WTC11 (cell line): ENCODE results near the gene RAB3IL1. TPM values are rescaled to one million over a fixed set of nuclear protein-coding genes. Genes with fewer than 3 reads are reported as not detected.
A peak's percentile ranks its signal among the peaks of the same experiment; 100 is the strongest.

Source experiments
- ATAC-seq: fragments of 200-7000 bp; cut with Tn5 transposase; 2 replicates; pipeline ENCODE4 v1.10.0; 2021; ENCODE audit warnings: mild to moderate bottlenecking, moderate library complexity
- CTCF ChIA-PET: fragments of 300-600 bp; sonication (Branson Sonifier 250); formaldehyde crosslinking; loops from one replicate; lab custom pipeline; 2021; ENCODE audit warnings: antibody characterized with exemption; lab: Charles Lee
- POLR2A ChIA-PET: fragments of 350-600 bp; sonication (Branson Sonifier 250); formaldehyde crosslinking; loops from one replicate; lab custom pipeline; 2021; ENCODE audit warnings: antibody characterized with exemption; lab: Charles Lee
- DNase-seq: peaks from one replicate; pipeline ENCODE4 v3.0.0; 2021; ENCODE audit warnings: low spot score
- H3K27ac Mint-ChIP-seq: 2 replicates; pipeline ENCODE4 v1.8.0; 2021; ENCODE audit warnings: mixed read lengths
- H3K27me3 Mint-ChIP-seq: 2 replicates; pipeline ENCODE4 v1.8.0; 2021; ENCODE audit warnings: low read depth, mild to moderate bottlenecking, moderate library complexity, mixed read lengths
- H3K36me3 Mint-ChIP-seq: 2 replicates; pipeline ENCODE4 v1.8.0; 2021; ENCODE audit warnings: mixed read lengths
- H3K4me1 Mint-ChIP-seq: 2 replicates; pipeline ENCODE4 v1.8.0; 2022; ENCODE audit warnings: mixed read lengths
- H3K4me3 Mint-ChIP-seq: 2 replicates; pipeline ENCODE4 v1.8.0; 2021; ENCODE audit warnings: mild to moderate bottlenecking, moderate library complexity, mixed read lengths
- H3K9me3 Mint-ChIP-seq: 2 replicates; pipeline ENCODE4 v1.8.0; 2021; ENCODE audit warnings: mixed read lengths
- AR ChIP-seq: fragments of 250-450 bp; sonication (Bioruptor Pico); IDR thresholded peaks from 2 replicates; pipeline ENCODE4 v1.9.0; 2021; ENCODE audit warnings: mild to moderate bottlenecking
- ATF1 ChIP-seq: sonication (generic); formaldehyde crosslinking; IDR thresholded peaks from 2 replicates; pipeline ENCODE4 v1.8.1; 2023; ENCODE audit warnings: mild to moderate bottlenecking, moderate library complexity, missing genetic modification reagents
- ATF3 ChIP-seq: sonication (generic); formaldehyde crosslinking; conservative IDR thresholded peaks from 2 replicates; pipeline ENCODE4 v1.8.1; 2022; ENCODE audit warnings: mild to moderate bottlenecking, missing genetic modification reagents
- E2F1 ChIP-seq: sonication (generic); formaldehyde crosslinking; IDR thresholded peaks from 2 replicates; pipeline ENCODE4 v1.8.0; 2022; ENCODE audit warnings: mild to moderate bottlenecking, missing genetic modification reagents
- ERG ChIP-seq: fragments of 250-450 bp; sonication (Bioruptor Pico); IDR thresholded peaks from 2 replicates; pipeline ENCODE4 v1.8.0; 2021; ENCODE audit warnings: mild to moderate bottlenecking
- FOXJ3 ChIP-seq: sonication (generic); formaldehyde crosslinking; IDR thresholded peaks from 2 replicates; pipeline ENCODE4 v1.9.0; 2021; ENCODE audit warnings: missing genetic modification reagents, mild to moderate bottlenecking, borderline replicate concordance
- FOXK1 ChIP-seq: sonication (generic); formaldehyde crosslinking; IDR thresholded peaks from 2 replicates; pipeline ENCODE4 v1.8.0; 2022; ENCODE audit warnings: mild to moderate bottlenecking, moderate library complexity, missing genetic modification reagents
- GABPB1 ChIP-seq: sonication (generic); formaldehyde crosslinking; IDR thresholded peaks from 2 replicates; pipeline ENCODE4 v1.8.1; 2023; ENCODE audit warnings: mild to moderate bottlenecking, missing genetic modification reagents
- GRHL2 ChIP-seq: fragments of 250-450 bp; sonication (Bioruptor Pico); IDR thresholded peaks from 2 replicates; pipeline ENCODE4 v1.8.0; 2022; ENCODE audit warnings: mild to moderate bottlenecking, moderate library complexity; ENCODE audit not compliant: insufficient replicate concordance, severe bottlenecking
- GTF2I ChIP-seq: fragments of 250-450 bp; sonication (Bioruptor Pico); conservative IDR thresholded peaks from 2 replicates; pipeline ENCODE4 v1.4.0; 2021; ENCODE audit warnings: mild to moderate bottlenecking
- IRF2 ChIP-seq: sonication (generic); formaldehyde crosslinking; IDR thresholded peaks from 2 replicates; pipeline ENCODE4 v1.8.0; 2022; ENCODE audit warnings: low read depth, missing genetic modification reagents, borderline replicate concordance
- JAZF1 ChIP-seq: fragments of 250-450 bp; sonication (Bioruptor Pico); IDR thresholded peaks from 2 replicates; pipeline ENCODE4 v1.9.0; 2021; ENCODE audit warnings: moderate library complexity, mild to moderate bottlenecking, inconsistent platforms
- KAT7 ChIP-seq: sonication (generic); formaldehyde crosslinking; IDR thresholded peaks from 2 replicates; pipeline ENCODE4 v1.8.1; 2023; ENCODE audit warnings: missing genetic modification reagents, mild to moderate bottlenecking, borderline replicate concordance
- MYBL2 ChIP-seq: sonication (generic); formaldehyde crosslinking; IDR thresholded peaks from 2 replicates; pipeline ENCODE4 v1.8.1; 2023; ENCODE audit warnings: mild to moderate bottlenecking, moderate library complexity, missing genetic modification reagents
- NFYB ChIP-seq: sonication (generic); formaldehyde crosslinking; conservative IDR thresholded peaks from 2 replicates; pipeline ENCODE4 v1.8.0; 2022; ENCODE audit warnings: low read depth, missing genetic modification reagents
- NR2C2 ChIP-seq: sonication (generic); formaldehyde crosslinking; IDR thresholded peaks from 2 replicates; pipeline ENCODE4 v1.8.0; 2022; ENCODE audit warnings: mild to moderate bottlenecking, missing genetic modification reagents
- PRRX2 ChIP-seq: fragments of 250-450 bp; sonication (Bioruptor Pico); IDR thresholded peaks from 2 replicates; pipeline ENCODE4 v1.8.0; 2021; ENCODE audit warnings: mild to moderate bottlenecking
- SMAD3 ChIP-seq: sonication (generic); formaldehyde crosslinking; IDR thresholded peaks from 2 replicates; pipeline ENCODE4 v1.8.0; 2022; ENCODE audit warnings: missing genetic modification reagents, mild to moderate bottlenecking, borderline replicate concordance
- SMAD4 ChIP-seq: sonication (generic); formaldehyde crosslinking; IDR thresholded peaks from 2 replicates; pipeline ENCODE4 v1.8.0; 2022; ENCODE audit warnings: mild to moderate bottlenecking, missing genetic modification reagents
- SOX15 ChIP-seq: fragments of 250-450 bp; sonication (Bioruptor Pico); IDR thresholded peaks from 2 replicates; pipeline ENCODE4 v1.9.0; 2021; ENCODE audit warnings: mild to moderate bottlenecking
- TCF7 ChIP-seq: sonication (generic); formaldehyde crosslinking; IDR thresholded peaks from 2 replicates; pipeline ENCODE4 v1.8.0; 2022; ENCODE audit warnings: mild to moderate bottlenecking, low read depth, missing genetic modification reagents, moderate library complexity
- TEAD4 ChIP-seq: sonication (generic); formaldehyde crosslinking; IDR thresholded peaks from 2 replicates; pipeline ENCODE4 v1.8.0; 2022; ENCODE audit warnings: mild to moderate bottlenecking, missing genetic modification reagents
- USF1 ChIP-seq: sonication (generic); formaldehyde crosslinking; IDR thresholded peaks from 2 replicates; pipeline ENCODE4 v1.8.0; 2022; ENCODE audit warnings: mild to moderate bottlenecking, missing genetic modification reagents
- ZNF138 ChIP-seq: sonication (generic); formaldehyde crosslinking; conservative IDR thresholded peaks from 2 replicates; pipeline ENCODE4 v1.8.1; 2022; ENCODE audit warnings: mild to moderate bottlenecking, moderate library complexity, missing genetic modification reagents
- ZNF281 ChIP-seq: sonication (generic); formaldehyde crosslinking; IDR thresholded peaks from 2 replicates; pipeline ENCODE4 v1.8.0; 2023; ENCODE audit warnings: mild to moderate bottlenecking, missing genetic modification reagents
- ZNF396 ChIP-seq: fragments of 250-450 bp; sonication (Bioruptor Pico); IDR thresholded peaks from 2 replicates; pipeline ENCODE4 v1.8.0; 2021; ENCODE audit warnings: mild to moderate bottlenecking, moderate library complexity, borderline replicate concordance
- ZNF423 ChIP-seq: fragments of 250-450 bp; sonication (Bioruptor Pico); IDR thresholded peaks from 2 replicates; pipeline ENCODE4 v2.1.2; 2022; ENCODE audit warnings: mild to moderate bottlenecking, moderate library complexity
- total RNA-seq: library from RNA; stranded (reverse); gene quantifications from 3 replicates; pipeline ENCODE4 v1.2.3, GENCODE V29; 2021

The RAB3IL1 gene
- total RNA-seq, 1 experiment from 2014 or later: 7.2 TPM

GRCh38 chr11:61963282-61964057 is 46.1 kb upstream of the RAB3IL1 start:
- CTCF ChIA-PET: interaction anchor here (1.7 kb wide), 1 partner anchor 118 kb away, joined by 7 read pairs; no protein-coding TSS in a partner anchor
- H3K27ac Mint-ChIP-seq: peak overlapping the region; percentile 45
- ATAC-seq (no peak), DNase-seq (no peak)
- H3K9me3 Mint-ChIP-seq: no peaks in the 10 kb centered on the region
- peaks cover 13% of the 10 kb centered on the region for H3K4me1 Mint-ChIP-seq
- H3K27me3 Mint-ChIP-seq: no peaks in the 10 kb centered on the region
- POLR2A ChIA-PET: interaction anchor here (1.0 to 2.9 kb wide), 3 partner anchors 8 to 148 kb away, joined by 3 to 11 read pairs (median 3); partner anchors contain the start of gene BEST1
- peaks cover 35% of the 10 kb centered on the region for H3K36me3 Mint-ChIP-seq
- no peak overlapping the region for H3K4me3 Mint-ChIP-seq
- no peak for TF ChIP-seq TCF7
- no peak for TF ChIP-seq SMAD3 (CRISPR knock-in tag)
- no peak for TF ChIP-seq ZNF396 (CRISPR knock-in tag)
- TF ChIP-seq SOX15 (CRISPR knock-in tag): no peak
- TF ChIP-seq JAZF1 (CRISPR knock-in tag): no peak
- no peak for TF ChIP-seq KAT7 (CRISPR knock-in tag)
- no peak for TF ChIP-seq NFYB (CRISPR knock-in tag)
- TF ChIP-seq USF1 (CRISPR knock-in tag): no peak
- no peak for TF ChIP-seq NR2C2 (CRISPR knock-in tag)
- no peak for TF ChIP-seq ATF3 (CRISPR knock-in tag)
- TF ChIP-seq FOXK1 (CRISPR knock-in tag): no peak
- no peak for TF ChIP-seq SMAD4 (CRISPR knock-in tag)
- 0 out of 2 replicates have a peak, but pooled peaks have one; percentile 61 for TF ChIP-seq PRRX2 (CRISPR knock-in tag)
- 0 out of 2 replicates have a peak, but pooled peaks have one; percentile 50 for TF ChIP-seq ZNF281 (CRISPR knock-in tag)
- peak; percentile 78; the same call in 1 of the 2 replicates for TF ChIP-seq ERG (CRISPR knock-in tag)
- TF ChIP-seq AR: no peak
- no peak for TF ChIP-seq MYBL2 (CRISPR knock-in tag)
- TF ChIP-seq GRHL2 (CRISPR knock-in tag): no peak
- no peak for TF ChIP-seq TEAD4
- no peak for TF ChIP-seq E2F1 (CRISPR knock-in tag)
- TF ChIP-seq GTF2I: no peak
- no peak for TF ChIP-seq GABPB1 (CRISPR knock-in tag)
- TF ChIP-seq IRF2 (CRISPR knock-in tag): no peak
- TF ChIP-seq ATF1 (CRISPR knock-in tag): no peak
- no peak for TF ChIP-seq ZNF423 (CRISPR knock-in tag)
- no peak for TF ChIP-seq ZNF138 (CRISPR knock-in tag)
- no peak for TF ChIP-seq FOXJ3 (CRISPR knock-in tag)
